Measurements from ENCODE around the gene STAT5B. TPM values are rescaled to one million over a fixed set of nuclear protein-coding genes. Genes with fewer than 3 reads are reported as not detected.

STAT5B gene
- total and polyA plus RNA-seq, 2 of the 13 experiments (the other 11 are each of a cell fraction or from before 2014, with no cell fraction given), result 21.0 to 42.8 TPM

- TF ChIP-seq AHDC1 (CRISPR knock-in tag; IDR thresholded peaks at IDR 0.05; ENCODE audit: borderline replicate concordance) (peak; percentile 71), ARNT (IDR thresholded peaks at IDR 0.05) (no peak), TRIM24 (CRISPR knock-in tag; IDR thresholded peaks at IDR 0.05) (no peak), PHF8 (CRISPR knock-in tag; IDR thresholded peaks at IDR 0.05) (no peak), MTA3 (CRISPR knock-in tag; IDR thresholded peaks at IDR 0.05) (no peak), KDM3A (CRISPR knock-in tag; IDR thresholded peaks at IDR 0.05; ENCODE audit: low read depth) (no peak), SRSF1 (optimal IDR thresholded peaks at IDR 0.05; ENCODE audit: low read depth, low read length) (no peak), POLR2AphosphoS5 (IDR thresholded peaks at IDR 0.05; ENCODE audit: low read depth, low read length) (no peak), CEBPG (CRISPR knock-in tag; IDR thresholded peaks at IDR 0.05) (0 out of 2 replicates have a peak, but pooled peaks have one; percentile 4), ZIK1 (CRISPR knock-in tag; IDR thresholded peaks at IDR 0.05; ENCODE audit: borderline replicate concordance, low read depth) (no peak), ZNF841 (CRISPR knock-in tag; IDR thresholded peaks at IDR 0.05; ENCODE audit: borderline replicate concordance) (no peak), SP5 (CRISPR knock-in tag; IDR thresholded peaks at IDR 0.05; ENCODE audit: borderline replicate concordance, low read depth) (no peak), TFAP4 (IDR thresholded peaks at IDR 0.05; ENCODE audit: borderline replicate concordance, low read depth) (0 out of 2 replicates have a peak, but pooled peaks have one; percentile 6), ZNF292 (CRISPR knock-in tag; IDR thresholded peaks at IDR 0.05; ENCODE audit: borderline replicate concordance, low read depth) (0 out of 2 replicates have a peak, but pooled peaks have one; percentile 51), PREB (CRISPR knock-in tag; IDR thresholded peaks at IDR 0.05) (no peak), HMGXB4 (CRISPR knock-in tag; IDR thresholded peaks at IDR 0.05; ENCODE audit: borderline replicate concordance in 1 of 2, low read depth in 1 of 2) (no peak), FOXP1 (IDR thresholded peaks at IDR 0.05) (no peak), FOXP1 (CRISPR knock-in tag; IDR thresholded peaks at IDR 0.05) (peak; percentile 83), MTA1 (CRISPR knock-in tag; IDR thresholded peaks at IDR 0.05; ENCODE audit: borderline replicate concordance) (no peak), MAFG (CRISPR knock-in tag; IDR thresholded peaks at IDR 0.05) (no peak), THRA (CRISPR knock-in tag; IDR thresholded peaks at IDR 0.05; ENCODE audit: borderline replicate concordance) (peak; percentile 40; the same call in 1 of the 2 replicates)
Observed at GRCh38 chr17:42246515-42246914, 29.7 kb downstream of the STAT5B start (continued).
